Skin of body (tissue), 2 donors: ENCODE results near the gene TCN2. TPM values are rescaled to one million over a fixed set of nuclear protein-coding genes. Genes with fewer than 3 reads are reported as not detected.
"Not testable (repeated sequence)": the region's sequence is repeated elsewhere in the genome, so short reads cannot be mapped to it uniquely, and the experiment has no call there.

ENCODE experiments used
- DNase-seq: peaks from one replicate; lab custom pipeline; 2025; lab: John Stamatoyannopoulos, UW
- total RNA-seq: library from RNA; depleted of rRNA; stranded (reverse); fragments of >200 nt; gene quantifications from one replicate; pipeline ENCODE4 v1.2.3, GENCODE V29; 2014

TCN2 gene
- 5.1 TPM for total RNA-seq

GRCh38 chr22:30606455-30607299, at the start of gene TCN2:
Gene TCN2 (plus strand): TSS chr22:30607174. CDS start chr22:30607332, 158 bp downstream.
- peak; percentile 67 for DNase-seq

- DNase-seq = no peak
These were observed 49.7 kb upstream of the TCN2 start for GRCh38 chr22:30557243-30557642.

- no peak for DNase-seq
These were observed 47.1 kb upstream of the TCN2 start for GRCh38 chr22:30559889-30560288.

GRCh38 chr22:30560643-30561202, 46.3 kb upstream of the TCN2 start:
- not testable (repeated sequence) for DNase-seq

GRCh38 chr22:30561402-30562189, 45.4 kb upstream of the TCN2 start:
- DNase-seq = no peak

- no peak for DNase-seq
These were observed 44.6 kb upstream of the TCN2 start for GRCh38 chr22:30562366-30562765.

GRCh38 chr22:30564045-30564760, 42.8 kb upstream of the TCN2 start:
- DNase-seq = no peak

- no peak for DNase-seq
These were observed 42.2 kb upstream of the TCN2 start for GRCh38 chr22:30564761-30565119.

- no peak for DNase-seq
These were observed 41.6 kb upstream of the TCN2 start for GRCh38 chr22:30565341-30565740.

GRCh38 chr22:30566125-30566524, 40.8 kb upstream of the TCN2 start:
- DNase-seq = no peak

- not testable (repeated sequence) for DNase-seq
These were observed 39.7 kb upstream of the TCN2 start for GRCh38 chr22:30567277-30567676.

- no peak for DNase-seq
These were observed 38.7 kb upstream of the TCN2 start for GRCh38 chr22:30568137-30568805.

- no peak for DNase-seq
These were observed 37.2 kb upstream of the TCN2 start for GRCh38 chr22:30569674-30570202.

GRCh38 chr22:30572210-30572609, 34.8 kb upstream of the TCN2 start:
- DNase-seq = no peak

GRCh38 chr22:30572840-30573593, 34.0 kb upstream of the TCN2 start:
- no peak for DNase-seq

GRCh38 chr22:30573594-30574094, 33.3 kb upstream of the TCN2 start:
- DNase-seq = no peak

- DNase-seq = no peak
These were observed 32.6 kb upstream of the TCN2 start, which contains the start of gene GAL3ST1 for GRCh38 chr22:30574095-30574981. Gene GAL3ST1 (minus strand): TSS chr22:30574665. CDS start chr22:30557392, 17,273 bp downstream.

- DNase-seq = no peak
These were observed 31.8 kb upstream of the TCN2 start for GRCh38 chr22:30574997-30575671.
